GM12865 (cell line): ENCODE results near the gene TPCN2.
"Not testable (repeated sequence)": the region's sequence is repeated elsewhere in the genome, so short reads cannot be mapped to it uniquely, and the experiment has no call there.

Experiments used
- DNase-seq: peaks from one replicate; pipeline ENCODE4 v3.0.0; 2010; ENCODE audit warnings: low read depth
- H3K4me3 ChIP-seq: 2 replicates; pipeline ENCODE4 v1.5.1; 2011; ENCODE audit warnings: mild to moderate bottlenecking, low read depth, low read length, control low read depth
- CTCF ChIP-seq: IDR thresholded peaks from 2 replicates; pipeline ENCODE4 v1.5.1; 2011; ENCODE audit warnings: low read length, control low read depth, low read depth, inconsistent platforms; ENCODE audit not compliant: insufficient read depth; ENCODE audit errors: missing control alignments

Gene TPCN2

DNA sequence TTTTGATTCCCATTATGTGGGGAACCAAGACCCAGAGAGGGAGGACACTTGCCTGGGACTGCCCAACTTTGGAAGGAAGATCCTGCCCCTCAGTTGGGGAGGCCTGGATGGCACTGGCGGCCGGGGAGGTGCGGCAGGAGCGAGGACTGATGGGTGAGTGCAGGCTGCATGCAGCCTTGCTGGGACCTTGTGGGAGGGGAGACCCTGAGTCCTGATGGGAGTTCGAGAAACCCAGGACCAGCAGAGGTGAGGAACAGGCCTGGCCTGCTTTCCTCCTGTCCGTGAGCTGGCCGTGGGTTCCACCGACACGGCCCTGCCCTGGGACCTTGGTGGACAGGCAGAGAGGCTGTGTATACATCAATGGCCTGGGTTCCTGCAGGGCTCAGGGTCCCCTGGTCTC, 87.7 kb downstream of the TPCN2 start:
- no peak for TF ChIP-seq CTCF
- H3K4me3 ChIP-seq, result no peak overlapping the region
- DNase-seq, result no peak

- TF ChIP-seq CTCF, result no peak
- no peak overlapping the region for H3K4me3 ChIP-seq
- no peak for DNase-seq
Observed at GRCh38 chr11:69137151-69137844, 88.6 kb downstream of the TPCN2 start.

DNA sequence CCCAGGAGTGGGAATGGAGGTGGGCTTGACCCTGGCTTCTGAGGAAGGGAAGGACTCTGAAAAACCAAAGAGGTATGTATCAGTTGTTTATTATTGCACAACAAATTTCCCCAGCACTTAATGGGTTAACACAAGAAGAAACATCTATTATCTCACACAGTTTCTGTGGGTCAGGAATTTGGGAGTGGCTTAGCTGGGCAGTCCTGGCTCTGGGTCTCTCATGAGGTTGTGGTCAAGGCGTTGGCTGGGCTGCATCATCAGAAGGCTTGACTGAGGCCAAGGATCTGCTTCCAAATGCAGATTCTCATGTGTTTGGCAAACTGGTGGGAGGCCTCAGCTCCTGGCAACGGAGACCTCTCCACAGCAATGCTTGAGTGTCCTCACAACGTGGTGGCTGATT, 89.5 kb downstream of the TPCN2 start:
- DNase-seq, result no peak
- TF ChIP-seq CTCF, result no peak
- H3K4me3 ChIP-seq, result no peak overlapping the region

- not testable (repeated sequence) for H3K4me3 ChIP-seq, DNase-seq
Observed at GRCh38 chr11:69140161-69140560, 91.4 kb downstream of the TPCN2 start.

GRCh38 chr11:69140635-69141034, 91.9 kb downstream of the TPCN2 start:
- TF ChIP-seq CTCF, result no peak
- no peak overlapping the region for H3K4me3 ChIP-seq
- no peak for DNase-seq

DNA sequence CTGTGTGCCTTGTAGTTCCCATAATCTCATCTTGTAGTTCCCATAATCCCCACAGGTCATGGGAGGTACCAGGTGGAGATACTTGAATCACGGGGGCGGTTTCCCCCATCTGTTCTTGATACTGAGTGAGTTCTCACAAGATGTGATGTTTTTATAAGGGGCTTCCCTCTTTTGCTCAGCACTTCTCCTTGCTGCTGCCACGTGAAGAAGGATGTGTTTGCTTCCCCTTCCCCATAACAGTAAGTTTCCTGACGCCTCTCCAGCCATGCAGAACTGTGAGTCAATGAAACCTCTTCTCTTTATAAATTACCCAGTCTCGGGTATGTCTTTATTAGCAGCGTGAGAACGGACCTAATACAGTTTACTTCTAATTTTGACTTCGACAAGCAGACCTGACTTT, 93.0 kb downstream of the TPCN2 start:
- H3K4me3 ChIP-seq, result no peak overlapping the region
- TF ChIP-seq CTCF, result no peak
- DNase-seq, result no peak

GRCh38 chr11:69142895-69143294, 94.2 kb downstream of the TPCN2 start:
- TF ChIP-seq CTCF, result no peak
- no peak overlapping the region for H3K4me3 ChIP-seq
- no peak for DNase-seq
